Astrocyte (in vitro differentiated cells and primary cell): ENCODE measurements around the gene CCDC63. TPM values are rescaled to one million over a fixed set of nuclear protein-coding genes. Genes with fewer than 3 reads are reported as not detected.

ENCODE experiments used
- DNase-seq: peaks from one replicate; pipeline ENCODE4 v3.0.0-alpha.2; 2010; ENCODE audit warnings: low read depth
- FAIRE-seq: peaks from 2 replicates; lab custom pipeline; 2011; peaks lifted over from hg19 to GRCh38; lab: Jason Lieb, UNC
- H2AFZ ChIP-seq: 2 replicates; pipeline ENCODE4 v1.6.0; 2012; ENCODE audit warnings: low read depth, low read length, inconsistent platforms
- H3K27ac ChIP-seq: 2 replicates; pipeline ENCODE4 v1.5.1; 2011; ENCODE audit warnings: low read depth, low read length, inconsistent platforms
- H3K27me3 ChIP-seq: 2 replicates; pipeline ENCODE4 v1.6.0; 2011; ENCODE audit warnings: low read length, inconsistent platforms; ENCODE audit not compliant: insufficient read depth
- H3K36me3 ChIP-seq: 2 replicates; pipeline ENCODE4 v1.5.1; 2011; ENCODE audit warnings: low read length, inconsistent platforms; ENCODE audit not compliant: insufficient read depth
- H3K4me1 ChIP-seq: 2 replicates; pipeline ENCODE4 v1.5.1; 2011; ENCODE audit warnings: low read length, inconsistent platforms; ENCODE audit not compliant: insufficient read depth
- H3K4me2 ChIP-seq: 2 replicates; pipeline ENCODE4 v1.6.0; 2012; ENCODE audit warnings: low read length, inconsistent platforms
- H3K4me3 ChIP-seq: 2 replicates; pipeline ENCODE4 v1.5.1; 2011; ENCODE audit warnings: low read depth, mild to moderate bottlenecking, low read length, inconsistent platforms; ENCODE audit not compliant: insufficient read depth
- H3K79me2 ChIP-seq: 2 replicates; pipeline ENCODE4 v1.6.0; 2012; ENCODE audit warnings: mild to moderate bottlenecking, low read length, inconsistent platforms; ENCODE audit not compliant: insufficient read depth
- H3K9ac ChIP-seq: 2 replicates; pipeline ENCODE4 v1.6.0; 2012; ENCODE audit warnings: mild to moderate bottlenecking, low read length, inconsistent platforms
- H3K9me3 ChIP-seq: 2 replicates; pipeline ENCODE4 v1.5.1; 2012; ENCODE audit warnings: low read depth, mild to moderate bottlenecking, low read length, inconsistent platforms; ENCODE audit not compliant: insufficient read depth
- H4K20me1 ChIP-seq: 2 replicates; pipeline ENCODE4 v1.6.0; 2012; ENCODE audit warnings: low read length, inconsistent platforms; ENCODE audit not compliant: insufficient read depth
- H3K27ac Mint-ChIP-seq: one replicate; pipeline ENCODE4 v1.8.0; 2021; ENCODE audit warnings: mild to moderate bottlenecking, mixed read lengths; ENCODE audit not compliant: unreplicated experiment
- H3K27me3 Mint-ChIP-seq: one replicate; pipeline ENCODE4 v1.8.0; 2021; ENCODE audit warnings: low read depth, mixed read lengths; ENCODE audit not compliant: unreplicated experiment
- H3K36me3 Mint-ChIP-seq: one replicate; pipeline ENCODE4 v1.8.0; 2021; ENCODE audit warnings: low read depth, mixed read lengths; ENCODE audit not compliant: unreplicated experiment
- H3K4me1 Mint-ChIP-seq: one replicate; pipeline ENCODE4 v1.8.0; 2021; ENCODE audit warnings: low read depth, mixed read lengths; ENCODE audit not compliant: unreplicated experiment
- H3K4me3 Mint-ChIP-seq: one replicate; pipeline ENCODE4 v1.8.0; 2021; ENCODE audit warnings: mild to moderate bottlenecking, moderate library complexity, mixed read lengths; ENCODE audit not compliant: unreplicated experiment
- H3K9me3 Mint-ChIP-seq: one replicate; pipeline ENCODE4 v1.8.0; 2021; ENCODE audit warnings: mild to moderate bottlenecking, mixed read lengths; ENCODE audit not compliant: unreplicated experiment
- EZH2 ChIP-seq: IDR thresholded peaks from 2 replicates; pipeline ENCODE4 v1.6.1; 2012; ENCODE audit warnings: mild to moderate bottlenecking, low read length, inconsistent platforms; ENCODE audit not compliant: insufficient read depth
- total RNA-seq: library from RNA; stranded (reverse); gene quantifications from 2 replicates; pipeline ENCODE4 v1.2.1, GENCODE V29; 2021
- TF ChIP-seq, protein P1 (sequence below): IDR thresholded peaks from 2 replicates; pipeline ENCODE4 v1.5.1; 2011; ENCODE audit warnings: low read depth, mild to moderate bottlenecking, inconsistent platforms, low read length, moderate library complexity; ENCODE audit not compliant: insufficient read depth

The CCDC63 gene
- total RNA-seq, 1 donor from 2014 or later, result 0.30 TPM

DNA sequence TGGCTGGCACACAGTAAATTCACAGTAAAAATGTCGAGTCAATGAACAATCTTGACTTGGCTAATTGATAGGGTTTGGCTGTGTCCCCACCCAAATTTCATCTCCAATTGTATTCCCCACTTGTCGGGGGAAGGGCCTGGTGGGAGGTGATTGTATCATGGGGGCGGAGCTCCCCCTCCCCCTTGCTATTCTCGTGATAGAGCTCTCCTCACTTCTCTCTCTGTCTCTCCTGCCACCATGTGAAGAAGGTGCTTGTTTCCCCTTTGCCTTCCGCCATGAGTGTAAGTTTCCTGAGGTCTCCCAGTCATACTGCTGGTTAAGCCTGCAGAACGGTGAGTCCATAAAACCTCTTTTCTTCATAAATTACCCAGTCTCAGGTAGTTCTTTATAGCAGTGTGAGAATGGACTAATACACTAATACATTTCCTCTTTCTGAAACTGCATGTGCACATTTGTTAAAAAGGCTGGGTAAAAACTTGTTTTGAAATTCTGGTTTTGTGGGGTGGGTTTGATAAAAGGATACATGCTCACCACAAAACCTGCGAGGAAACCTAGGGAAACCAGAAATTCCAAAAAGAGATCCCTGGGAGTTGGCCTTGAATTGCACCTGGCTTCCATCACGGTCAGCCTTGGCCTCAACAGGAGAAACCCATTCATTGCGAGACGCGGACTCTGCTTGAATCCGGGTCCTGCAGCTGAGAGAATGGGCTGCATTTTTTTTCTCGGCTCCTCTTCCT, 89.7 kb downstream of the CCDC63 start:
- no peak overlapping the region for H3K4me3 Mint-ChIP-seq
- no peaks in the 10 kb centered on the region for H3K9me3 ChIP-seq
- H3K4me3 ChIP-seq, result no peak overlapping the region
- no peak overlapping the region for H3K4me2 ChIP-seq
- TF ChIP-seq EZH2, result no peak
- TF ChIP-seq, protein P1, sequence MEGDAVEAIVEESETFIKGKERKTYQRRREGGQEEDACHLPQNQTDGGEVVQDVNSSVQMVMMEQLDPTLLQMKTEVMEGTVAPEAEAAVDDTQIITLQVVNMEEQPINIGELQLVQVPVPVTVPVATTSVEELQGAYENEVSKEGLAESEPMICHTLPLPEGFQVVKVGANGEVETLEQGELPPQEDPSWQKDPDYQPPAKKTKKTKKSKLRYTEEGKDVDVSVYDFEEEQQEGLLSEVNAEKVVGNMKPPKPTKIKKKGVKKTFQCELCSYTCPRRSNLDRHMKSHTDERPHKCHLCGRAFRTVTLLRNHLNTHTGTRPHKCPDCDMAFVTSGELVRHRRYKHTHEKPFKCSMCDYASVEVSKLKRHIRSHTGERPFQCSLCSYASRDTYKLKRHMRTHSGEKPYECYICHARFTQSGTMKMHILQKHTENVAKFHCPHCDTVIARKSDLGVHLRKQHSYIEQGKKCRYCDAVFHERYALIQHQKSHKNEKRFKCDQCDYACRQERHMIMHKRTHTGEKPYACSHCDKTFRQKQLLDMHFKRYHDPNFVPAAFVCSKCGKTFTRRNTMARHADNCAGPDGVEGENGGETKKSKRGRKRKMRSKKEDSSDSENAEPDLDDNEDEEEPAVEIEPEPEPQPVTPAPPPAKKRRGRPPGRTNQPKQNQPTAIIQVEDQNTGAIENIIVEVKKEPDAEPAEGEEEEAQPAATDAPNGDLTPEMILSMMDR, result no peak
- H3K4me1 Mint-ChIP-seq, result peaks cover 14% of the 10 kb centered on the region
- FAIRE-seq, result no peak
- H3K27me3 ChIP-seq, result peaks cover 4% of the 10 kb centered on the region
- H3K9me3 Mint-ChIP-seq, result no peaks in the 10 kb centered on the region
- peaks cover 11% of the 10 kb centered on the region for H3K27me3 Mint-ChIP-seq
- DNase-seq, result no peak
- no peaks in the 10 kb centered on the region for H3K36me3 ChIP-seq
- H2AFZ ChIP-seq, result no peak overlapping the region
- no peak overlapping the region for H3K27ac ChIP-seq
- H3K36me3 Mint-ChIP-seq, result no peaks in the 10 kb centered on the region
- peaks cover 9% of the 10 kb centered on the region for H3K4me1 ChIP-seq
- no peak overlapping the region for H3K27ac Mint-ChIP-seq
- no peaks in the 10 kb centered on the region for H4K20me1 ChIP-seq
- no peak overlapping the region for H3K9ac ChIP-seq
- H3K79me2 ChIP-seq, result no peaks in the 10 kb centered on the region

DNA sequence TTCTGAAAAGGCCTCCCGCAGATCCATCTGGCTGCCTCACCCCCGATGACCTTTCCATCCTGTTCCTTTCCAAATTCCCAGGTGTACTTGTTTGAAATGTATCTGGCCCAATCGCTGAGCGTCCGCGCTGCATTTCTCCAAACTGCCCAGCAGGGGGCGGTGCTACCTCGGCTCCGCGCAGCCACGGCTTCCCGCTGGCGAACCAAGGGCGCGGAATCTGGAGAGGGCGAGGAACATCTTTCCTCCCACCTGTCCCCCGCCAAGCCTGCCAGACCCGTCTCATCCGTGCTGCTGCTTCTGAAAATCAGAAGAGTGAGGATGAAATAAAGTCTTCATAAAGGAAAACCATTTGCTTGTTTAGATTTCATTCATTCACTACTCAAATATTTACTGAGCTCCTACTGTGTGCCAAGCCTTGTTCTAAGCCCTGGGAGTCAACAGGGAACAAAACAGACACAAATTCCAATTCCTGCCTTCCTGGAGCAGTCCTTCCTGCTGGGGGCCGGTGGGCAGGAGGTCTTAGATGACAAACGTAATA, 90.4 kb downstream of the CCDC63 start:
- Histone ChIP-seq H3K4me3 (no peak overlapping the region), H3K9ac (no peak overlapping the region), H2AFZ (no peak overlapping the region), H3K4me2 (peak overlapping the region; percentile 19), H3K27me3 (peaks cover 4% of the 10 kb centered on the region), H3K9me3 (no peaks in the 10 kb centered on the region), H3K27ac (no peak overlapping the region), H3K79me2 (no peaks in the 10 kb centered on the region), H3K4me1 (peaks cover 9% of the 10 kb centered on the region), H4K20me1 (no peaks in the 10 kb centered on the region), H3K36me3 (no peaks in the 10 kb centered on the region)
- H3K27ac Mint-ChIP-seq, result no peak overlapping the region
- no peaks in the 10 kb centered on the region for H3K9me3 Mint-ChIP-seq
- no peak for DNase-seq
- H3K36me3 Mint-ChIP-seq, result no peaks in the 10 kb centered on the region
- peaks cover 14% of the 10 kb centered on the region for H3K4me1 Mint-ChIP-seq
- TF ChIP-seq, protein P1, result peak; percentile 79
- no peak for TF ChIP-seq EZH2
- H3K27me3 Mint-ChIP-seq, result peaks cover 13% of the 10 kb centered on the region
- no peak for FAIRE-seq
- no peak overlapping the region for H3K4me3 Mint-ChIP-seq

DNA sequence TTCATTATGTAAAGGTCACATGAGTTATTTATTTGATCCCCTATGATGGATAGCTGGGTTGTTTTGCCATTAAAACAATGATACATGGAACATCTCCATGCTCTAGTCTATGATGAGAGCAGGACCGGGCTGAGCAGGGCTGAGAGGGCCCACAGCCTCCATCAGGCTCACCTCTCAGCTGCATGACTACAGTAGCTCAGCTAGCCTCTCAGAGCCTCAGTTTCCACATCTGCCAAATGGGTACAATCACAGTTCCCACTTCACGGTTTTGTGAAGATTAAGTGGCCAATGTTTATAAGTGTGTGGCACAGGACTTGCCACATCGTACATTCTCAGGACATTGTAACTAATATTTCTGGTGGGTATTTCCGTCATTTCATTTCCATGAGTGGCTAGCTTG, 93.5 kb downstream of the CCDC63 start:
- no peak overlapping the region for H3K4me2 ChIP-seq
- H3K36me3 ChIP-seq, result no peaks in the 10 kb centered on the region
- Mint-ChIP-seq H3K27me3 (peaks cover 18% of the 10 kb centered on the region), H3K4me1 (peaks cover 5% of the 10 kb centered on the region), H3K9me3 (peaks cover 4% of the 10 kb centered on the region), H3K4me3 (no peak overlapping the region), H3K27ac (no peak overlapping the region), H3K36me3 (no peaks in the 10 kb centered on the region)
- H3K4me3 ChIP-seq, result no peak overlapping the region
- no peaks in the 10 kb centered on the region for H3K79me2 ChIP-seq
- TF ChIP-seq, protein P1, result no peak
- no peak for TF ChIP-seq EZH2
- H3K9me3 ChIP-seq, result no peaks in the 10 kb centered on the region
- H2AFZ ChIP-seq, result no peak overlapping the region
- H3K4me1 ChIP-seq, result no peaks in the 10 kb centered on the region
- peaks cover 4% of the 10 kb centered on the region for H3K27me3 ChIP-seq
- H3K9ac ChIP-seq, result no peak overlapping the region
- H3K27ac ChIP-seq, result no peak overlapping the region
- H4K20me1 ChIP-seq, result no peaks in the 10 kb centered on the region
- FAIRE-seq (no peak), DNase-seq (no peak)
